Endothelial cell of coronary artery (primary cell): Measurements from ENCODE around the gene ETFBKMT. TPM values are rescaled to one million over a fixed set of nuclear protein-coding genes. Genes with fewer than 3 reads are reported as not detected.

Source experiments
- total RNA-seq: library from RNA; depleted of rRNA; stranded (reverse); fragments of >200 nt; gene quantifications from 2 replicates; pipeline ENCODE4 v1.2.3, GENCODE V29; 2014

Gene ETFBKMT, protein sequence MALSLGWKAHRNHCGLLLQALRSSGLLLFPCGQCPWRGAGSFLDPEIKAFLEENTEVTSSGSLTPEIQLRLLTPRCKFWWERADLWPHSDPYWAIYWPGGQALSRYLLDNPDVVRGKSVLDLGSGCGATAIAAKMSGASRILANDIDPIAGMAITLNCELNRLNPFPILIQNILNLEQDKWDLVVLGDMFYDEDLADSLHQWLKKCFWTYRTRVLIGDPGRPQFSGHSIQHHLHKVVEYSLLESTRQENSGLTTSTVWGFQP
- total RNA-seq, result 2.0 and 2.3 TPM in 2 replicates

DNA sequence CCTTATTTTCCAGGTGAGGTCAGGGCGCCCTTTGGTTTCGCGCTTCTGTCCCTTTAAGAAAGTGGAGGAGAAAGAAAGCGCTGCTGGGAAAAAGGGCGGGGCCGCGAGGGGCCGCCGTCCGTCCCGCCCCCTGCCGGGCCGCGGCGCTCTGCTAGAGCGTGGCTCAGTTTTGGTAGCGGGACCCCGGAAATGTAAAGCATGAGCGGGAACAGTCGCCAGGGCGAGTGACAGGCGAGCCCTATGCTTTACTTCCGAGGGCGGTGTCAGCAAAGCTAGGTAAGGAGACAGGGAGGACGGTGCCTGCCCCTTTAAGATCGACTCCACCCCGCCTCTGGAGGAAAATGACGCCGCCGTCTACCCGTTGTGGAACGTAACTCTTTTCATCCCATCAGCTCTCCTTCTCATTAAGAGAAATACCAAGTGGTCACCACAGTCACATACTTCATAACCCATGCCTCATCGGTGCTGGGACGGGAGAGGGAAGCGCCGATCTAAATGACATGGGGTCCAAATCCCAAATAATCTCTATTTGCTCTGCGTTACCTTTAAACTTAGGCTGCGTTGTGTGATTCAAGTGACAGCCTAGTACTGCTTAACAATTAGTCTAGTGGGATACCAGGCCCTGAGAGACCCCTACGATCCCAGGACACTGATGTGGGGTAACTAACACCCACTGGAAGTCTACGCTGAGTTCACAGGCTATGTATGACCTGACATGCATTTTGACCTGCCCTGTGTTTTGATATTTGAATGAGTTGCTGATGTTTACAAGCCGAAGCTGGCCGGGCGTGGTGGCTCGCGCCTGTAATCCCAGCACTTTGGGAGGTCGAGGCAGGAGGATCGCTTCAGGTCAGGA, at the start of gene ETFBKMT:
Gene ETFBKMT, plus strand, starts transcription at position 602 of the 856 bp plus-strand sequence. CDS start 2,266 bp downstream, outside the sequence.

Other genes starting within 250 kb of the ETFBKMT start
- 4.1 and 8.4 TPM in 2 replicates for gene DENND5B, start 68.6 kb upstream of the ETFBKMT start, total RNA-seq
- gene AMN1, start 69.3 kb downstream of the ETFBKMT start, total RNA-seq, result 13.0 and 16.0 TPM in 2 replicates